GM18858 (cell line): ENCODE results near the gene TBC1D10A.

Experiments
- ATAC-seq: cut with Tn5 transposase; IDR thresholded peaks from one replicate; pipeline ENCODE4 v1.9.1; 2021; ENCODE audit not compliant: unreplicated experiment

TBC1D10A gene

DNA sequence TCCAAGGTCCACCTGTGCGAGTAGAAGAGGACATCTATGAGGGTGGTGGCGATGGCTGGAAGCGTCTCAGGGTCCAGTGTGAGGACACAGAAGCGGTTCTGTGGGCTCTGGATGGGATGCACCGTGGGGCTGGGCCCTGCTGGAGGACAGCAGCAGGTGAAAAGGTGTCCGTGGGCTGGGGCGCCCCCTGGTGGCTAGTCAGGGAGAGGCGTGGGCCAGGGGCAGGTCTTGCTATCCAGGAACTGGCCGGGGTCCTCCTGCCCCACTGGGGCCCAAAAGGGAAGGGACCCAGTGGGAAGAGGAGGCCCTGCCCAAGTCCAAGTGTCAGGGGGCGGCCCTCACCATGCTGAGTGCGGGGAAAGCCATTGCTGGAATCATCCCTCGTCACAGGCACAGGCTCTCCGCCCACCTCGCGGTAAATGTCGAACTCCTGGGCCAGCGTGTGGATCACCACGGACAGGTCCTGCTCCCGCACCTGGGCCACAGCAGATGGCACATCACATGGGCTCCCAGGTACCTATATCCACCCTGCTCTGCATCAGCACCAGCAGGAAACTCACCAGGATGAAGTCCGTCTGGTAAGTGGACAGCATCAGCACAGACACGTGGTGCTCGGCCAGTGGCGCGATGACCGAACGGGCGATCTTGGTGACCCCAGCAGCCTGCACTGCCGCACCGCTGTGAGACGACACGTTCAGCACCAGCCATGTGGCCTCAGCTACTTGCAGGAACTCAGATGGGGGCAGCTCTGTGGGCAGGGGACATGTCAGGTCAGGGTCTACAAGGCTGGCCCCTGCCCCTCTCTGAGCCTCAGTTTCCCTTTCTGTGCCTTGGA is 39.7 kb downstream of the TBC1D10A start:
- no peak for ATAC-seq

DNA sequence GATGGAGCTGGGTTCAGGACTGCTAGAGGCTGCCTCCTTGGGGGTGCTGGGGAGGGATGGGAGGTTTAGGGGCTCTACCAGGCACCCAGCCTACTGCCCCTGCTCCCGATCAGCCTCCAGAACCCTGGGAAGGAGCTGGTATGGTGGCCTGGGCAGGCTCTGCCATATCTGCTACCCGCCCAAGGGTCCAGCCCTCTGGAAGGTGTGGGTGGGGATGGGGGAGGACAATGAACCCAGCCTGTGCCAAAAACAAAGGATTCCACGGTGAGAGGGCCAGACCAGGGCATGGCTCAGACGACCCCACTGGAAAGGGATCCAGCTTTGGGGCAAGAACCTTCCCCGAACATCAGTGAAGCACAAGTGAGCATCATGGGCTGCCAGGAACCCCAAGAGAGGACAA is 40.4 kb downstream of the TBC1D10A start:
- ATAC-seq, result no peak

- ATAC-seq, result no peak
Observed at GRCh38 chr22:30285846-30286200, 40.9 kb downstream of the TBC1D10A start.

- ATAC-seq, result no peak
Observed at GRCh38 chr22:30285176-30285845, 41.4 kb downstream of the TBC1D10A start.

- no peak for ATAC-seq
Observed at GRCh38 chr22:30284666-30285065, 42.1 kb downstream of the TBC1D10A start.

- ATAC-seq, result no peak
Observed at GRCh38 chr22:30284172-30284571, 42.6 kb downstream of the TBC1D10A start.

DNA sequence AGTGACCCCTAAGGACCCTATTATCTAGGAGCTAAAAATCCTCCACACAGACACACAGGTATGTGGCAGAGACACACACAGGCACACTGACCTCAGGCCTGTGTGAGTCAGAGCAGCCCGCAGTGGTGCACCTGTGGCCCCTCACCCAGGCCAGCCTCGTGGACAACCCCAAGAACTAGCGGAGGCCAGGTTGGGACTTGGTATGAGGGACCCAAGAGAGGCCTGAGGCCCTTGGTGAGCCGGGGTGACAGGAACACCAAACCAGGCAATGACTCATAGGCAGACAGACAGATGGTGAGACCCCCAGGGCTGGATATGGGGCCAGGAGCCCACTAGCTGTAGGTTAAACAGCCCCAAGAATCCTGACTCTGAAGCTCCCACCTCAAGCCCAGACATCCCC is 43.4 kb downstream of the TBC1D10A start:
- no peak for ATAC-seq

DNA sequence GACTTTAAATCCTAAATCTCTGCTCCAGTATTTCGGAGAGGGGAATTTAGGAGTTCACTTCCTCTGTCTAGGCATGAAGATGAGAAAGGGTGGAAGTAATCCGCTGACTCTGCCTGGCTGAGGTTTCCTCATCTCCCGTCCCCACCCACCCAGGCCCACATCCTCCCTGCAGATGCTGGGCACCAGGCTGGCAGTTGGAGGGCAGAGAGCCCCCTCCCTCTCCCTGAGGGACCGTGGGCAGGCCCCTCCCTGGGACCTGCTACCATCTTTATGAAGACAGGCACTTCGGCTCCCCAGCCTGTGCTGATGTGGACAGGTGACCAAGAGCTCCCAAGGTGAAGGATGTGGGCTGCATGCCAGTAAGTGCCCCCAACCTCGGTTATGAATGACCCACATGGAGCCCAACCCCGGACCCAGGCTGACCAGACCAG is 44.1 kb downstream of the TBC1D10A start:
- no peak for ATAC-seq

DNA sequence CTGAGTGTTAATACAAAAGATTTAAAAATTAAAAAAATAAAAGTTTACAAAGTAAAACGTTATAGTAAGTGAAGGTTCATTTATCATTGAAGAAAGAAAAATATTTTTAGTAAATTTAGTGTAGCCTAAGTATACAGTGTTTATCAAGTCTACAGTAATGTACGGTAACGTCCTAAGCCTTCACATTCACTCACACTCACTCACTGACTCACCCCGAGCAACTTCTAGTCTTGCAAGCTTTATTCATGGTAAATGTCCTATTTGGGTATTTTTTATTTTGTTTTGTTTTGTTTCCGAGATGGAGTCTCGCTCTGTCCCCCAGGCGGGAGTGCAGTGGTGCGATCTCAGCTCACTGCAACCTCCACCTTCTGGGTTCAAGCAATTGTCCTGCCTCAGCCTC is 46.2 kb downstream of the TBC1D10A start:
- no peak for ATAC-seq

DNA sequence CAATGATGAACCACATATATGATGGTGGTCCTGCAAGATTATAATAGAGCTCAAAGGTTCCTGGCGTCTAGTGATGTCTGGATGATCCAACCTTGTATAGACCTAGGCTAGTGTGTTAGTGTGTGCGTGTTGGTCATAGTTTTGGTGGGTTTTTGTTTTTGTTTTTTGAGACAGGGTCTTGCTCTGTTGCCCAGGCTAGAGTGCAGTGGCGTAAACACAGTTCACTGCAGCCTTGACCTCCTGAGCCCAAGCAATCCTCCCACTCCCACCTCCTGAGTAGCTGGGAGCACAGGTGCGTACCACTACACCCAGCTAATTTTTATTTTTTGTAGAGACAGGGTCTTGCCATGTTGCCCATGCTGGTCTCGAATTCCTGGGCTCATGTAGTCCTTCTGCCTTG is 46.8 kb downstream of the TBC1D10A start:
- ATAC-seq, result no peak

- ATAC-seq, result no peak
Observed at GRCh38 chr22:30279046-30279788, 47.5 kb downstream of the TBC1D10A start.

DNA sequence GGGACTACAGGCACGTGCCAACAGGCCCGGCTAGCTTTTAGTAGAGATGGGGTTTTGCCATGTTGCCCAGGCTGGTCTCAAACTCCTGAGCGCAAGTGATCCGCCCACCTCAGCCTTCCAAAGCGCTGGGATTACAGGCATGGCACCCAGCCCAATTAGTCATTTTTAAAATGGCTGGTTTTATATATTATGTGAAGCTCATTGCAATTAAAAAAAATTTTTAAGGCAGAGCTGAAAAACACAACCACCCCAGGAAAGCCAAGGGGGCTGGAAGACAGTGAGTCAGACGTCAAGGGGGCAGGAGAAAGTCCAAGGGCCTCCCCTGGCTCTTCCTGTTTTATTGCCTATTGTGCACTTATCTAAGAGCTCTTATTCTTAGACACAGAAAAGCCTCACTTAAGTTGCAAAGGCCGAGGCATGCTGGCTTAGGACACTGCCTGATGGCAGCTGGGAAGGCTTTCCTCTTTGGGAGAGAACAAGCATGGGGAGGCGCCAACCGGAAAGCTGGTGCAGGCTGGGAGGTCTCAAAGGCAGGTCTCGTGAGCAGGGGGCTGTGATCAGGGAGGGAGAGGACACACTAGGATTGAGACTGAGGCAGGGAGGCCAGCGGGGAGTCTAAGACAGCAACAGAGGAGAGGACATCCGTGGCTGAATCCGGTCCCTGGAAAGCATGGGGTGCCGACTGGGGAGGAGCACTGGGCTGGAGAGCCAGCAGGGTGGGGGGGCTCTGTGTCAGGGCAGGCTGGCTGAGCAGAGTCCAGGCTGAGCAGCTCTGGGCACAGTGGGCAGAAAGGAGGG is 49.0 kb downstream of the TBC1D10A start:
- no peak for ATAC-seq

- no peak for ATAC-seq
Observed at GRCh38 chr22:30276039-30276438, 50.7 kb downstream of the TBC1D10A start.

GRCh38 chr22:30275625-30276024 is 51.1 kb downstream of the TBC1D10A start:
- ATAC-seq, result no peak

- ATAC-seq, result no peak
Observed at GRCh38 chr22:30274437-30274812, 52.3 kb downstream of the TBC1D10A start.

DNA sequence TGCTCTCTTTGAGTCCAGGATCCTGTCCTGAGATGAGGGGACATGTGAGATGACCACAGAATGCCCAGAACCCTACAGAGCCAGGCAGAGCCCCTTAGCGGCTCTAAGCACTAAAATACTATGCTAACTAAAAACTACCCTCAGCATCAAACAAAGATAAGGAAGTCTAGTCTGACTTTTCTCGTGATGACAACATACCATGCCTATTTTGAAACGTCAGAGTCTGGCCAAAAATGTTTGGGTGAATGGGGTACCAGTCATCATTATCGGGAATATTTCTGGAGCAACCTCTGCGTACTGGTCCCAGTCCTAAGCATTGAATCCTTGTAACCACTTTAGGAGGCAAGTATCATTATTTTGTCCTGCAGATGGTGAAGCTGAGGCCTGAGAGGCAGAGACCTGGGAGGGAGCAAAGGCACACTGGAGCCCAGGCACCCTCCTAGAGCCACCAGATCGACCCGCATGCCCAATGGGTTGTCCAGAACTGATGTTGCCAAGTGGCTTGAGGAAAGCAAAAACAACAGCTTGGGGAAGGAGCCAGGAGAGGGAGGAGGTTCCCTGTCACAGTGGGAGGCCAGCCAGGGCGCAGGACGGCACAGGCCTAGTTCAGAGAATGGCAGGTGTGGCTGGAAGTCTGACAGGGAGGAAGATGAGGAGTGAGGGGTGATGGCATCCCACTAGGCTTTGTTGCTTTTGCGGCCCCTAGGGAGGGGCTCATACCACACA is 52.9 kb downstream of the TBC1D10A start:
- ATAC-seq, result no peak

- no peak for ATAC-seq
Observed at GRCh38 chr22:30272781-30273601, 53.8 kb downstream of the TBC1D10A start.

DNA sequence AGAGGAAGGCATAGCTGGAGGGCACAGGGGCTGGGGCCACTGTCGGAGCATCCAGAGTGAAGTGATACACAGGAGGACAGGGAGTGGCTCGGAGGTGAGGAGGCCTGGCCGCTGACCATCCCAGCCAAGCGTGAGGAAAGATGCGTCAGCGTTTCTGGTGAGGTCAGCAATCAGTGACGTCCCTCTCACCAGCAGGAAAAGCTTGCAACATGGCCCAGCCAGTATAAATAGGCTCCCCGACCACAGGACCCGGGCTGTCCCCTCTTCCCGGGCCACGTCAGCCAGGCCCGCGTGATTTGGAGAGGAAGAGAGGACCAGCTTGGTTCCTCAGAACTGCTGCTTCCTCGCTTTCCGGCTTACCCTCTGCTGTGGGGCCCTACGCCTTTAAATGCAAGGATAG is 55.9 kb downstream of the TBC1D10A start:
- ATAC-seq, result no peak

DNA sequence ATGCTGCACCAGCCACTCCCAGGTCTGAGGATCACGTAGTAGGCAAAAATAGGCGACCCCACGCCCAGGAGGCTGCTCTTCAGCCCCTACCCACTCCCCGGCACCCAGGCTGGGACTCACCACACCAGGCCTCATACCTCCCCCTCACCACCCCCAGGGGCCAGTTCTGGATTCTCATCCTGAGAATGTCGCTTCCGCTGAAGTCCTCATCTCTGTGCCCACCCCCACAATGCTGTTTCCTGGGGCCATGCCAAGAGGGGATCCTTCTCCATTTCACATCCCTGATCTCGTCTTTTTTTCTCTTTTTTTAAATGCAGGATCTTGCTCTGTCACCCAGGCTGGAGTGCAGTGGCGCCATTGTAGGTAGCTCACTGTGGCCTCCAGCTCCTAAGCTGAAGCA is 58.4 kb downstream of the TBC1D10A start:
- no peak for ATAC-seq
